GM19452 (cell line): Measurements from ENCODE around the gene HDAC1.
"Not testable (repeated sequence)": the region's sequence is repeated elsewhere in the genome, so short reads cannot be mapped to it uniquely, and the experiment has no call there.

ENCODE experiments used
- ATAC-seq: cut with Tn5 transposase; IDR thresholded peaks from one replicate; pipeline ENCODE4 v1.9.1; 2021; ENCODE audit not compliant: unreplicated experiment

Gene HDAC1

GRCh38 chr1:32273391-32274208 is 18.3 kb upstream of the HDAC1 start:
- ATAC-seq, result no peak

- no peak for ATAC-seq
Measured at GRCh38 chr1:32274646-32275340, 17.1 kb upstream of the HDAC1 start.

- ATAC-seq, result no peak
Measured at GRCh38 chr1:32275424-32275823, 16.5 kb upstream of the HDAC1 start.

- no peak for ATAC-seq
Measured at GRCh38 chr1:32276032-32276782, 15.7 kb upstream of the HDAC1 start.

- ATAC-seq, result not testable (repeated sequence)
Measured at GRCh38 chr1:32284777-32285176, 7.1 kb upstream of the HDAC1 start.

GRCh38 chr1:32285658-32286057 is 6.2 kb upstream of the HDAC1 start:
- no peak for ATAC-seq

GRCh38 chr1:32286763-32287162 is 5.1 kb upstream of the HDAC1 start:
- no peak for ATAC-seq

- no peak for ATAC-seq
Measured at GRCh38 chr1:32289256-32289655, 2.6 kb upstream of the HDAC1 start.

GRCh38 chr1:32291145-32291707 is 657 bp upstream of the HDAC1 start:
- no peak for ATAC-seq

GRCh38 chr1:32298211-32298610 is 6.3 kb downstream of the HDAC1 start:
- not testable (repeated sequence) for ATAC-seq

- no peak for ATAC-seq
Measured at GRCh38 chr1:32299327-32299726, 7.4 kb downstream of the HDAC1 start.

GRCh38 chr1:32303358-32303757 is 11.5 kb downstream of the HDAC1 start:
- ATAC-seq, result no peak

- ATAC-seq, result no peak
Measured at GRCh38 chr1:32303997-32304622, 12.2 kb downstream of the HDAC1 start.

- no peak for ATAC-seq
Measured at GRCh38 chr1:32305310-32305709, 13.4 kb downstream of the HDAC1 start.

GRCh38 chr1:32307324-32307723 is 15.4 kb downstream of the HDAC1 start:
- ATAC-seq, result no peak

GRCh38 chr1:32309960-32310359 is 18.1 kb downstream of the HDAC1 start:
- no peak for ATAC-seq

GRCh38 chr1:32311709-32312393 is 20.0 kb downstream of the HDAC1 start:
- ATAC-seq, result no peak

GRCh38 chr1:32316903-32317277 is 25.0 kb downstream of the HDAC1 start:
- ATAC-seq, result no peak

GRCh38 chr1:32318127-32318869 is 26.4 kb downstream of the HDAC1 start:
- no peak for ATAC-seq
